ENCODE results near the gene DHPS. TPM values are rescaled to one million over a fixed set of nuclear protein-coding genes. Genes with fewer than 3 reads are reported as not detected.
A peak's percentile ranks its signal among the peaks of the same experiment; 100 is the strongest.

DHPS gene
- total and polyA plus RNA-seq, 2 of the 13 experiments (the other 11 are each of a cell fraction or from before 2014, with no cell fraction given), result 43.3 to 84.3 TPM

GRCh38 chr19:12720851-12721655, 39.4 kb upstream of the DHPS start (continued):
- TF ChIP-seq SMC3 (IDR thresholded peaks at IDR 0.05; ENCODE audit: low read length) (no peak), ZNF577 (CRISPR knock-in tag; IDR thresholded peaks at IDR 0.05; ENCODE audit: borderline replicate concordance, low read depth) (no peak), HMGXB4 (CRISPR knock-in tag; IDR thresholded peaks at IDR 0.05; ENCODE audit: borderline replicate concordance in 1 of 2, low read depth in 1 of 2) (peak in 1 of 2 experiments; percentile 12; a peak in 1 of 4 replicates), ATF7 (IDR thresholded peaks at IDR 0.05) (no peak), ATF7 (CRISPR knock-in tag; IDR thresholded peaks at IDR 0.05) (no peak), MAX (IDR thresholded peaks at IDR 0.05) (no peak), YEATS4 (CRISPR knock-in tag; IDR thresholded peaks at IDR 0.05; ENCODE audit: borderline replicate concordance) (peak; percentile 40; the same call in 1 of the 2 replicates), NFIC (IDR thresholded peaks at IDR 0.05; ENCODE audit: low read length) (no peak), UBTF (CRISPR knock-in tag; IDR thresholded peaks at IDR 0.05) (peak; percentile 67; the same call in 1 of the 2 replicates), DBP (CRISPR knock-in tag; IDR thresholded peaks at IDR 0.05; ENCODE audit: not compliant biosample characterization) (no peak), TBX3 (IDR thresholded peaks at IDR 0.05; ENCODE audit: borderline replicate concordance) (no peak), ZNF280D (CRISPR knock-in tag; IDR thresholded peaks at IDR 0.05) (0 out of 2 replicates have a peak, but pooled peaks have one; percentile 35), CCAR2 (optimal IDR thresholded peaks at IDR 0.05; ENCODE audit: low read depth, low read length) (no peak), SNAI1 (CRISPR knock-in tag; IDR thresholded peaks at IDR 0.05; ENCODE audit: borderline replicate concordance) (no peak), ZBTB7A (CRISPR knock-in tag; IDR thresholded peaks at IDR 0.05) (no peak)
